ENCODE data around the gene AJM1.

Gene AJM1

GRCh38 chr9:136804509-136805206, 37.6 kb upstream of the AJM1 start:
- TF ChIP-seq, protein P1, sequence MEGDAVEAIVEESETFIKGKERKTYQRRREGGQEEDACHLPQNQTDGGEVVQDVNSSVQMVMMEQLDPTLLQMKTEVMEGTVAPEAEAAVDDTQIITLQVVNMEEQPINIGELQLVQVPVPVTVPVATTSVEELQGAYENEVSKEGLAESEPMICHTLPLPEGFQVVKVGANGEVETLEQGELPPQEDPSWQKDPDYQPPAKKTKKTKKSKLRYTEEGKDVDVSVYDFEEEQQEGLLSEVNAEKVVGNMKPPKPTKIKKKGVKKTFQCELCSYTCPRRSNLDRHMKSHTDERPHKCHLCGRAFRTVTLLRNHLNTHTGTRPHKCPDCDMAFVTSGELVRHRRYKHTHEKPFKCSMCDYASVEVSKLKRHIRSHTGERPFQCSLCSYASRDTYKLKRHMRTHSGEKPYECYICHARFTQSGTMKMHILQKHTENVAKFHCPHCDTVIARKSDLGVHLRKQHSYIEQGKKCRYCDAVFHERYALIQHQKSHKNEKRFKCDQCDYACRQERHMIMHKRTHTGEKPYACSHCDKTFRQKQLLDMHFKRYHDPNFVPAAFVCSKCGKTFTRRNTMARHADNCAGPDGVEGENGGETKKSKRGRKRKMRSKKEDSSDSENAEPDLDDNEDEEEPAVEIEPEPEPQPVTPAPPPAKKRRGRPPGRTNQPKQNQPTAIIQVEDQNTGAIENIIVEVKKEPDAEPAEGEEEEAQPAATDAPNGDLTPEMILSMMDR (IDR thresholded peaks at IDR 0.05; ENCODE audit: extremely low read depth, insufficient read depth, missing control alignments) = no peak
- in situ Hi-C loops (cut with MboI; ENCODE audit: low pct_unique_long_range_greater_than_20kb, low sequenced_read_pairs, unreplicated experiment) = no loop called here
- DNase-seq (ENCODE audit: low spot score) = no peak

- no peak for DNase-seq (ENCODE audit: low spot score)
- TF ChIP-seq, protein P1 (IDR thresholded peaks at IDR 0.05; ENCODE audit: extremely low read depth, insufficient read depth, missing control alignments) = no peak
- in situ Hi-C loops (cut with MboI; ENCODE audit: low pct_unique_long_range_greater_than_20kb, low sequenced_read_pairs, unreplicated experiment) = no loop called here
These were observed 37.0 kb upstream of the AJM1 start for GRCh38 chr9:136805207-136805740.

DNA sequence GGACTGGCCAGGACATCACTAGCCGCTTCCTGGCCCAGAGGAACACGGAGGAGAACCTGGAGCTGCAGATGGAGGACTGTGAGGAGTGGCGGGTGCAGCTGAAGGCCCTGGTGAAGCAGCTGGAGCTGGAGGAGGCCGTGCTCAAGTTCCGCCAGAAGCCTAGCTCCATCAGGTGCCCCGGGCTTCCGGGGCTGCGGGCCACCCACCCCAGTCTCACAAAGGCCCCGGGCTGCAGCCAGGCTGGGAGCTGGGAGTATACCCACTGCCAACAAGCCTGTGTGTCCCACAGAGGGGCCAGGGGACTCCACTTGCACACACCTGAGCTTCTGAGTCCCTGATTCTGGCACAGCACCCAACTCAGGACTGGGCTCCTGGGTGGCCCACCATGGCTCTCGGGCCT, 36.2 kb upstream of the AJM1 start:
- TF ChIP-seq, protein P1 (IDR thresholded peaks at IDR 0.05; ENCODE audit: extremely low read depth, insufficient read depth, missing control alignments) = no peak
- peak; percentile 20 for DNase-seq (ENCODE audit: low spot score)
- in situ Hi-C loops (cut with MboI; ENCODE audit: low pct_unique_long_range_greater_than_20kb, low sequenced_read_pairs, unreplicated experiment) = no loop called here

DNA sequence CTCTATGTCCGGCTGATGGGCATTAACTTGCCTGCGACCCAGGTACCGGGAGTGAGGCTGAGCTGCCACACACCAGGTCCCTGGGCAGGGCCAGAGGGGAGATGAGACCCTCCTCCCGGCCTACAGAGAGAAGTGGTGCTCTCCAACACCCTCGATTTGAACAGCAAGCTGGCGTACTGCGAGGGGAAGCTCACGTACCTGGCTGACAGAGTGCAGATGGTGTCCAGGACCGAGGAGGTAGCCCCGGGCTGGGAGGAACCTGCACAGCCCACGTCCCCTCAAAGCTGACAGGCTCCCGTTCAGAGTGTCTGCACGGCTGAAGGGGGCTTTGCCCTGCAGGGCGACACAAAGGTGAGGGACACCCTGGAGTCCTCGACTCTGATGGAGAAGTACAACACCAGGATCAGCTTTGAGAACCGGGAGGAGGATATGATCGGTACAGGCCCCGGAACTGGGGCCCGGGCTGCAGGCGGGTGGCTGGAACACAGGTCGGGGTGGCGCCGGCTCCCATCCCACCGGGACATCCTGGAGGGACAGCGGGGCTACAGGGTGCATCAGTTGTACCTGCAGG, 35.6 kb upstream of the AJM1 start:
- in situ Hi-C loops (cut with MboI; ENCODE audit: low pct_unique_long_range_greater_than_20kb, low sequenced_read_pairs, unreplicated experiment) = no loop called here
- peak; percentile 15 for DNase-seq (ENCODE audit: low spot score)
- TF ChIP-seq, protein P1 (IDR thresholded peaks at IDR 0.05; ENCODE audit: extremely low read depth, insufficient read depth, missing control alignments) = no peak

DNA sequence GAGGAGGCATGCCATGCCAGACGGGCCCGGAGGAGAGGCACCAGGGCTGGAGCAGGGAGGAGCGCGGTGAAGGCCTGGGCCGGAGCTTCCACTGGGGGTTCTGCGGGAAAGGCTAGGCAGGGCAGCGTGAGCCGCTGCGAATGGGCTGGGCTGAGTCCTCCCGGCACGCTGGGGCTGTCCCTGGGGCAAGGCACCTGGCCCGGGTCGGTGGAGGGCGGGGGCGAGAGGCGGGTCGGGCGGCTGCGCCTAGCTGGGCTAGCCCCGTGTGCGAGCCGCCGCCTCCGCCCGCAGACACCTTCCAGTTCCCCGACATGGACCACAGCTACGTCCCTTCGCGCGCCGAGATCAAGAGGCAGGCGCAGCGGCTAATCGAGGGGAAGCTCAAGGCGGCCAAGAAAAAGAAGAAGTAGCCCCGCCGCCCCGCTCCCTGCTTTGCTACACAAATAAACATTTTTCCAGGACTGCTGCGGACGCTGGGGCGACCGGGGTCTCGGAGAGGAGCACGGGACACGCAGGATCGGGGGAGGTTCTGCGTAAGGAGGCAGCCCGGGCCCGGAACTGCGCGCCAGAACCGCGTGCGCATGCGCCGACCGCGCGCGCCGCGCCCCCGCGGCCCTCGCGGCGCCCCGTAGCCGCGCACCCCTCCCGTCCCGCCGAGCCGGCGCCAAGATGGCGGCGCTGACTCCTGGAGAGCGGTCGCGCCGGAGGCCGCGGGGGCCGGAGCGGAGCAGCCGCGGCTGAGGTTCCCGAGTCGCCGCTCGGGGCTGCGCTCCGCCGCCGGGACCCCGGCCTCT, 34.8 kb upstream of the AJM1 start, which contains the start of gene RABL6:
RABL6 (plus strand) TSS at position 668 of the 794 bp plus-strand sequence. CDS start 249 bp downstream, outside the sequence.
- TF ChIP-seq, protein P1 (IDR thresholded peaks at IDR 0.05; ENCODE audit: extremely low read depth, insufficient read depth, missing control alignments) = no peak
- in situ Hi-C loops (cut with MboI; ENCODE audit: low pct_unique_long_range_greater_than_20kb, low sequenced_read_pairs, unreplicated experiment) = no loop called here
- DNase-seq (ENCODE audit: low spot score) = peak; percentile 99

DNA sequence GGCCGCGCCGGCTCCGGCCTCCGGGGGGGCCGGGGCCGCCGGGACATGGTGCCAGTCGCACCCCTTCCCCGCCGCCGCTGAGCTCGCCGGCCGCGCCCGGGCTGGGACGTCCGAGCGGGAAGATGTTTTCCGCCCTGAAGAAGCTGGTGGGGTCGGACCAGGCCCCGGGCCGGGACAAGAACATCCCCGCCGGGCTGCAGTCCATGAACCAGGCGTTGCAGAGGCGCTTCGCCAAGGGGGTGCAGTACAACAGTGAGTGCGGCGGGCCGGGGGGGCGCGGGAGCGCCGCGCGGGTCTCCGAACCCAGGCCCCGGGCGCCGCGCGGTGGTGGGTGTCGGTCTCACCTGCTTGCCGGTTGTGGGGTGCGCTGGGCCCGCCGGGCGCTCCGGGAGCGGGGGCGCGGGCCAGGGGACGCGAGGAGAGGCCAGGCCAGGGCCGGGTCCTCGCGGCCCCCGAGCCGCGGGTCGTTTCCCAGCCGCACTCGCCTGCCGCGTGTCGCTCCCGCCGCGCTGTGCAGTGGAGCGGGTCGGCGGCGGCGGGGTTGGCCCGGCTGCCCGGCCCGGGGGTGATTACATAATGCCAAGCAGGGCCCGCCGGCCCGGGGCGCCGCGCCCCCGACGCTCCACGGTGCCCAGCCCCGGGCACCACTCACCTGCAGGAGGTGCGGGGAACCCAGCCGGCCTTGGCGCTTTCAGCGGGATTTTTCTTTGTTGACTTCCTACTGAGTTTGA, 34.0 kb upstream of the AJM1 start:
- in situ Hi-C loops (cut with MboI; ENCODE audit: low pct_unique_long_range_greater_than_20kb, low sequenced_read_pairs, unreplicated experiment) = no loop called here
- TF ChIP-seq, protein P1 (IDR thresholded peaks at IDR 0.05; ENCODE audit: extremely low read depth, insufficient read depth, missing control alignments) = no peak
- peak; percentile 70 for DNase-seq (ENCODE audit: low spot score)
